ENCODE results near the gene ENOX2.
"Not testable (repeated sequence)": the region's sequence is repeated elsewhere in the genome, so short reads cannot be mapped to it uniquely, and the experiment has no call there.

ENOX2 gene

GRCh38 chrX:130769835-130770234 is 133.2 kb downstream of the ENOX2 start:
- DNase-seq (ENCODE audit: low read depth in 1 of 2, low spot score in 1 of 2): no peak

DNA sequence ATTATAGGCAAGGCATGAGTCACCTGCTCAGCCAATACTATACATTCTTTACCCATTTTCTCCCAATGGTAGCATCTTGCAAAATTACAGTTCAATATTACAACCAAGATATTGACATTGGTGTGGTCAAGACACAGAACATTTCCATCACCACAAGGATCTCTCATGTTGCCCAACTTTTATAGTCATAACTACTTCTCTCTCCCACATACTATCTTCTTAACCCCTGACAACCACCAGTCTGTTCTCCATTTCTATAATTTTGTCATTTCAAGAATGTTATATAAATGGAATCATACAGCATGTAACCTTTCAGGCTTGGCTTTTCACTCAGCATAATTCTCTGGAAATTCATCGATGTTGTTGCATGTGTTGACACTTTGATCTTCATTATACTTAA is 144.9 kb downstream of the ENOX2 start:
- no peak for DNase-seq (ENCODE audit: low read depth in 1 of 2, low spot score in 1 of 2)

GRCh38 chrX:130756233-130756632 is 146.8 kb downstream of the ENOX2 start:
- DNase-seq (ENCODE audit: low read depth in 1 of 2, low spot score in 1 of 2): no peak

- no peak for DNase-seq (ENCODE audit: low read depth in 1 of 2, low spot score in 1 of 2)
Measured at GRCh38 chrX:130754353-130754752, 148.7 kb downstream of the ENOX2 start.

- no peak for DNase-seq (ENCODE audit: low read depth in 1 of 2, low spot score in 1 of 2)
Measured at GRCh38 chrX:130746709-130747342, 156.2 kb downstream of the ENOX2 start.

DNA sequence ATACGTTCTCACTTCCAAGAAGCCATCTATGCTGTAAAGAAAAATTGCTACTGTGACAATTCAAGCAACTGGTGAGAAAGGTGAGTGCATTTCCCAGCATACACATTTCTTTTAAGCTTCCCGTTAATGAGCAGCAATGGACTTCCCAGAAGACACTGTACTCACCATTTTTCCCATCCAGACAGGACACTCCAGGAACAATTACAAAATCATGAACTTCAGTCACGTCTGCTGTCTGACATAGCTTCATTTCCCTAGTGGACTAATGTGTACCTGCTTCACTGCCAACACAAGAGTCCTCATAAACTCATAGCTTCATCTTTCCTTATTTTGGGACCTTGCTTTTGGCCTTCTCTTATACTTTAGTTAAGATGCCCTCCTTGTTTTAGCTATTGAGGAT is 156.9 kb downstream of the ENOX2 start:
- DNase-seq (ENCODE audit: low read depth in 1 of 2, low spot score in 1 of 2): no peak

DNA sequence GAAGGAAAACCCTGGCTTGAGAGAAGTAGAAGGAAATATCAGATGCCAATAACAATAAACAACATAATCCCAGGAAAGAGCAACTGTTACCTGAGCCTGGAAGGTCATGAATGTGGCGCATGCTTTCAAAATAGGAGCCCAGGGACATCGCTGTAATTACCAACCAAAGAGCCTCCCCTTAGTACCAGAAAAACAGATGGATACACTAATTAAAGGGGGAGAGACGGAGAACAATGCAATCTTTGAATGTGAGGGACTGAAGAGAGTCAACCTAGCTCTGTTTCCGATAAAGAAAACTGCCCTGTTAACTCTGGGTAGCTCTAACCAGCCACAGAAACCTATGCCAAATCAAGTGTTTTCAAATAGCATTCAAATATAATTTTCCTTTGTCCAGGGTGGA is 161.4 kb downstream of the ENOX2 start:
- no peak for DNase-seq (ENCODE audit: low read depth in 1 of 2, low spot score in 1 of 2)

DNA sequence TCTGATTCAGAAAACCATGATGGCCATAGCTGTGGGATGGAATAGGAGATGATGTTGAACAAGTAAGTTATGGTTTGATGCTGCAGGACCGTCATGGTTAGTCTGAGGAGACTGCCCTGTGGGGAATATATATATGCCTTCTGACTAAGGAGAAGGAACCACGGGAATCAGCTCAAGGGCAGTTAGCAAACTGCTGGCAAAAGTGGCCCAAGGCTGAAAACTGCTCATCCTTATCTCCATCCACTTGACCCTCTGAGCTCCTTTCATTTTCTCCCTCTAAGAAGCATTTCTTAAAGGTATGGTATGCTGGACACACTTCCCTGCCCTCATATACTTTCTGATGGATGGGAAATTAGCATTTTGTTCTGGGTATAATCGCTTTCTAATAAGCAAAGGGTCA is 161.9 kb downstream of the ENOX2 start:
- DNase-seq (ENCODE audit: low read depth in 1 of 2, low spot score in 1 of 2): no peak

DNA sequence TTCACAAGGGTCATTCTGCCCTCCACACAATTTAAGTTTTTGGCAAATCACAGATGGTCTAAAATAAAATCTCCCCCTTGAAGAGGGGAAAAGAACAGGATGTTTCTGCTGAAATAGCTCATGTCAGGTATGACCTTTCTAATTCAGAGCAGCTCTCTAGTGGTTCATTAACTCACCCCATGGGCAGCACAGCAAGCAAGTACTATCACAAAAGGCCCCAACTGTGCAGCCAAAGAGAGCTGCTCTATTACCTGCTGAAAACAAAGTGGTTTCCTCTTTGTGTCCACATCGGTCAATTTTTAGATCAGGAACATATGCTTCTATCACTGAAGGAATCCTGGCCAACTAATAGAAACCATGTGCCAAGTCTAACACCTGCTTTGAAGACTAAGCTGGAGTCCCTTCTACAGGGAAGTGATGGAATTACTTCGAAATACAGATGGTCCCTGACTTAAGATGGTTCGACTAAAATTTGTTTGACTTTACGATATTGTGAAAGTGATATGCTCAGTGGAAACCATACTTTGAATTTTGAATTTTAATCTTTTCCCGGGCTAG is 164.3 kb downstream of the ENOX2 start:
- no peak for DNase-seq (ENCODE audit: low read depth in 1 of 2, low spot score in 1 of 2)

- DNase-seq (ENCODE audit: low read depth in 1 of 2, low spot score in 1 of 2): no peak
Measured at GRCh38 chrX:130734713-130735112, 168.3 kb downstream of the ENOX2 start.

GRCh38 chrX:130728208-130728607 is 174.8 kb downstream of the ENOX2 start:
- no peak for DNase-seq (ENCODE audit: low read depth in 1 of 2, low spot score in 1 of 2)

- DNase-seq (ENCODE audit: low read depth in 1 of 2, low spot score in 1 of 2): no peak
Measured at GRCh38 chrX:130726661-130727060, 176.3 kb downstream of the ENOX2 start.

DNA sequence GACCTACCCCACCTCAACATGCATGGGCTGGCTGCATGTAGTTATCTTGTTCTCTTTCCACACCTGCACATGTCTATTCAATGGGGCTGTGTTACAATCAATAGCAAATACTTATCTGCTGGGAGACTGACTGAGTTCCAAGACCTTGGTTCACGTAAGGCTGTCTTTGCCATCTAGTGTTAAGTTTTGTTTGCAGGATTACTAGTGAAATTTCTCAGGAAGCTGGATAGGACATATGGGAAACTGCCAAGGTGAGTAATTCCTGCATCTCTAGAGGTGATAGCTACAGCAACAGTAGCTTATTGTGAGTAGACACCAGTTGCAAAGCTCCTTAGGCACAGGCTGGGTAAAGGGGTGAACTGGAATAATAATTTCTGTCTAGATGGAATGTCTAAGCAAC is 177.5 kb downstream of the ENOX2 start:
- DNase-seq (ENCODE audit: low read depth in 1 of 2, low spot score in 1 of 2): no peak

DNA sequence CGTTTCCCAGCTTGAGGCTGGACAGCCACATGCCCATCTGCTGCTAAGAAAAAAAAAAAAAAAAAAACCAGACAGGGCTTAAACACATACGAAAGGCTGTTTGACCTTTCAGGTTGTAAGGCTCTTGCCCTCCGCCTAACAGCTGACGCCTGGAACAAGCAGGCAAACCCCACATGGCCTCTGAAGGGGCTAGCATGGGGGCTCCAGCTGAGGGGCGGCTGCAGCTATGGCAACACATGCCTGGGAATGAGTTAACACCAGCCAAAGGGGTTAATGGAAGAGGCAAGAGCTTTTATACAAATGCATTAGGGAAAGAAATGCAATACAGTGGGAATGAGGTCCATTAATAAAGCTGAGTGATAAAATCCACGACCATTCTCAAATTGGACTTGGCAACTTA is 183.6 kb downstream of the ENOX2 start:
- no peak for DNase-seq (ENCODE audit: low read depth in 1 of 2, low spot score in 1 of 2)

GRCh38 chrX:130718137-130718536 is 184.9 kb downstream of the ENOX2 start:
- DNase-seq (ENCODE audit: low read depth in 1 of 2, low spot score in 1 of 2): no peak

DNA sequence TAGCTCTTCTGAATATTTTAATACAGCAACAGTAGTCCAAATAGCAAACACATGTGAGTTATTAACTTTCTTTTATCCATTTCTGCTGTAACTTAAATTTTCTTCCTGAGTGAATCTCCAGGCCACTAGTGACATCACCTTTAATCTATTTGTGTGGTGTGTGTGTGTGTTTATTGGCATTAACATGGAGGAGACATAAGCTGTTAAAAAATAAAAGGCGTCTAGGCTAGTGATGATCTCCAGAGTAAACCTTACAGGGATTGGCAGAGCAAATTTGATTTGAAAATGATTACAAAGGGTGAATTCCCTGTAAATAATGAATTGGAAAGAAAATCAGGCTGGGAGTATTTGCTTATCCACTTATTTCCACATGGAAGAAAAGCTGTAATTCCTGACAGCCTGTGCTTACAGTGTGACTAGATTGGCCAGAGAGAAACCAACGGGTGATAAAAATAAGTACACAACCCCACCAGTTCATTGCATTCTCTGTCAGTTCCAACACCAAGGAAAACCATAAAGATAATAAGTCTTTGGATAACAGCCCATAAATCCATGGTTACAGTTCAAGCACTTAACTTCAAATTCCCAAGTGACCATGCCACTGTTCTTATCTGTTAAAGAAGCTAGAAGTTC is 186.1 kb downstream of the ENOX2 start:
- DNase-seq (ENCODE audit: low read depth in 1 of 2, low spot score in 1 of 2): no peak

- no peak for DNase-seq (ENCODE audit: low read depth in 1 of 2, low spot score in 1 of 2)
Measured at GRCh38 chrX:130716346-130716745, 186.7 kb downstream of the ENOX2 start.

- no peak for DNase-seq (ENCODE audit: low read depth in 1 of 2, low spot score in 1 of 2)
Measured at GRCh38 chrX:130715299-130715698, 187.7 kb downstream of the ENOX2 start.

DNA sequence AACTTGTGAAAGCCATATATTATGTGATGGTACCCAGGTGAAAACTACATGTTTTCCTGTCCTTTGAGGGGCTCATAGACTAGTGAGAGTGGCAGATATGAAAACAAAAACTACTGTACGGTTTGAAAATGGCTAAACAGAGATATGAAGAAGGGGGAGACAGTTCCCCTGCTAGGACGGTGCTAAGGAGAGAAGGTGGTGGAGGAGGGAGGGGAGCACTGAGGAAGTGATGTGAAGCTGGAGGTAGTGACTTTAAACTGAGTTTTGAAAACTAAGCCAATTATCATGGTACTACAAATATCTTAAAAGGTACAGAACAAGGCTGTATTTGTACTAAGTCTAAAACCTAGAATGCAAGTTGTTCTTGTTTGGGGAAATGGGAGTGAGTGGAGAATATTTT is 188.3 kb downstream of the ENOX2 start:
- no peak for DNase-seq (ENCODE audit: low read depth in 1 of 2, low spot score in 1 of 2)

DNA sequence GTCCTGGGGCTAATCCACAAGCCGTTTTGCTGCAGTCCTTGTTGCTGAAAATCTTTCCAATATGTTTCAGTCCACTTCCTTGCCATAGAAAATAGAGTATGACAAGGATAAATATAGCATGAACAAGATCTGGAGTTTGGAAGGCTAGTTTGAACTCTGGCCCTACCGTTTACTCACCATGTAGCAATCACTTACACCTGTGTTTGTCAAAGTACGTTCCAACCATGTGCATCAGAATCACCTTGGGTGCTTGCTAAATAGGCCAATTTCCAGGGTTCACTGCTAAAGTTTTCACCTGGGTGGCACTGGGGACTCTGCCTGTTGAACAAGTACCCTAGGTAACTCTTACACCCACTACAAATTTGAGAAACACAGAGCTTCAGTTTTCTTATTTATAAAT is 188.9 kb downstream of the ENOX2 start:
- no peak for DNase-seq (ENCODE audit: low read depth in 1 of 2, low spot score in 1 of 2)

DNA sequence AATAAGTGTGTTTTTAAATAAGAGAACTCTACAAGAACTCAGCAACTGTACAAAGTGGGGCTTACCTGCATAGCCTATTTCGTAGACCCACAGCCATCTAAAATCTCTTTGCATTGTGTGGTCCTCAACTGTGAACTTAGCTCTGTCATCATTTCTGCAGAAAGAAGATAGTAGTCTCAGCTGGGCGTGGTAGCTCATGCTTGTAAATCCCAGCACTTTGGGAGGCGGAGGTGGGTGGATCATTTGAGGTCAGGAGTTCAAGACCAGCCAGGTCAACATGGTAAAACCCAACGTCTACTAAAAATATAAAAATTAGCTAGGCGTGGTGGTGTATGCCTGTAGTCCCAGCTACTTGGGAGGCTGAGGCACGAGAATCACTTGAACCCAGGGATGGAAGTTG is 193.8 kb downstream of the ENOX2 start:
- DNase-seq (ENCODE audit: low read depth in 1 of 2, low spot score in 1 of 2): not testable (repeated sequence)

DNA sequence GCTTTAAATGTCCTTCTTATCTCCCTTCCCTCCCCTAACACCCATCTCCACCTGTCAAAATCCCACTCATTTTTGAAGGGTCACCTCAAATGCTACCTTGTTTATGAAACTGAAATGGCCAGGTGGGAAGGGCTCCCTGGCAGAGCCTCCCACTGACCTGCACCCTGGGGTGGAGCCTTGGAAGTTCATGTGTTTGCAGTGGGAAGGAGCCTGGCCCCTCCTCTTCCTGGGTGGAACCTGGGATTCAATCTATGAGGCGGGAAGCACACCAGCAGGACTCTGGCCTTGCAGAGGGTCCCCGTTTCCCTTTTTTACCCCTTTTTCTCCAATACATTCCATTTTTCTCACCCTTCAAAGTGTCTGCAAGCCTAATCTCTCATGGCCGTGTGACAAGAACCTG is 197.4 kb downstream of the ENOX2 start:
- no peak for DNase-seq (ENCODE audit: low read depth in 1 of 2, low spot score in 1 of 2)
